HG02571 (cell line): Measurements from ENCODE around the gene ZNF41.
"Not testable (repeated sequence)": the region's sequence is repeated elsewhere in the genome, so short reads cannot be mapped to it uniquely, and the experiment has no call there.

Source experiments
- ATAC-seq: cut with Tn5 transposase; IDR thresholded peaks from one replicate; pipeline ENCODE4 v1.9.1; 2021; ENCODE audit warnings: mild to moderate bottlenecking, moderate library complexity; ENCODE audit not compliant: unreplicated experiment

The ZNF41 gene

DNA sequence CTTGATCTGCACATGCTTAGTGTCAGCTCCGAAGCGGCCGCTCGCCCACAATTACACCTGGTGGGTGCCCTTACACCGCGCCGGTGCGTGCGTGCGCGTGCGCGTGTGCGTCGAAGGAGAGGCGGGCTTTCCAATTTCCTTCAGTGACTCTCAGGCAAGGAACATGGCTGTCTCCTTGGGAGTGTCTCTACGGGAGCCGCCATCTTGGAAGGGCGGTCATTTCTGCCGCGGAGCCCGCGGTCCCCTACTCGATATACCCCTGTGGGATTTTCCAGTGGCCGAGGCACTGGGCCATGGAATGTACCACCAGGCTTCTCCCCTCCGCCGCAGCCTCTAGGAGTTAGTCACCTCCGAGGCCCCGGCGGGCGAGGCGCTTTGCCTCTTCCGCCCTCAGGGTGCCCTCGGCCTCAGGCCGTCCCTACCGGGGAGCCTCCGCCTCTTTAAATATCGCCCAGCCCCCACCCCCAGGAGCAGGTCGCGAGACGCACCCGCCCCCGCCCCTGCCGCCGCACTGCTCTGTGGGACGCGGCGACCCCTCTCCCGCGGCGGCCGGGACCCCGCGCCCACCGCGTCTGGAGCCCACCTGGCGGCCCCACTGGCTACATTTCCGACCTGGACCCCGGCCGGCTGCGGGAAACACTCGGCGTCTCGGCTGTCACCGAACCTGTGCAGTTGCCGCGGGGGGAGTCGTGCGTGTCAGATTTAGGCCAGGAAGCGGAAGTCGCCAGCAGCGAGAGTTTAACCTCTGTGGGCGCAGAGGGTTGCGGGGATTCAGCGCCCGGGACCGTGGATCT lies at the start of gene ZNF41:
TSS of gene ZNF41 (minus strand) at position 711 of the 794 bp plus-strand sequence. CDS start 15,741 bp downstream, outside the sequence.
- ATAC-seq, result peak; percentile 83

DNA sequence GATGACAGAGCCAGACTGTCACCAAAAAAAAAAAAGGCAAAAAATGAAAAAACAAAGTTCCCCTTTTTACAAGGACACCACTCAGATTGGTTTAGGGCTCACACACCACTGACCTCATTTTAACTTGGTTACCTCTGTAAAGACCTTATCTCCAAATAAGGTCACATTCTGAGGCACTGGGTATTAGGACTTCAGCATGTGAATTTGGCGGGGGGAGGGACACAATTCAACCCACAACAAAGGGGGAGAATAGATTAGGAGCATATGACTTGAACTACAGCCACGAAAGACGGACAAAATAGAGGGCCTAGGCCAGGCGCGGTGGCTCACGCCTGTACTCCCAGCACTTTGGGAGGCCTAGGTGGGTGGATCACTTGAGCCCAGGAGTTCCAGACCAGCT lies 47.0 kb upstream of the ZNF41 start:
- no peak for ATAC-seq

DNA sequence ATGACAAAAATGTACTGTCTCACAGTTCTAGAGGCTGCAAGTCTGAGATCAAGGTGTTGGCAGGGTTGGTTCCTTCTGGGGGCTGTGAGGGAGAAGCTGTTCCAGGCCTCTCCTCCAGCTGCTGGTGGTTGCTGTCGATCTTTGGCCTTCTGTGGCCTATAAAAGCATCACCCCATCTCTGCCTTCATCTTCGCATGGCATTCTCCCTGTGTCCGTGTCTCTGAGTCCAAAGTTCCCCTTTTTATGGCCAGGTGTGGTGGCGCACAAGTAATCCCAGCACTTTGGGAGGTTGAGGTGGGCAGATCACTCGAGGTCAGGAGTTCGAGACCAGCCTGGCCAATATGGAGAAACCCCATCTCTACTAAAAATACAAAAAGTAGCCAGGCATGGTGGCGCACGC lies 46.5 kb upstream of the ZNF41 start:
- no peak for ATAC-seq

DNA sequence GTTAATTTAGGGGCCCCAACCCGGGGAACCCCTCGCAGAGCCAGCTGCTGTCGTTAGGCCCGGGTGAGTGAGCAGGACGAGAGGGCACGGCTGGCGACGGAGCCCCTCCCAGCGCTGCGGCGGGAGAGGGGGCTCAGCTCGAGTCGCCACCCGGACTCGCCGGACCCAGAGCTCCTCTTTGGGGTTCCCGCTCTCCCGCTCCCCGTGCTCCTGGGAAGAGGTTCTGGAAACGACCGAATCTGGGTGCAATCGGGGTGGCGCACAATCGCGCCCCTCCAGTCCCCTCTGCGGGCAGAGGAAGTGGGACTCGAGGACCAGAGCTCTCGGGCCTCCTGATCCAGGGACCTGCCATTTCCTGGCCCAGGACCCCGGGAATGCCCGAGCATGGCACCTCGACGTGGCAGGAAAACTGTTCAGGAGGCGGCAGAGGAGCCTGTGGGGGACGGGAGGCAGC lies 40.7 kb upstream of the ZNF41 start:
- no peak for ATAC-seq

DNA sequence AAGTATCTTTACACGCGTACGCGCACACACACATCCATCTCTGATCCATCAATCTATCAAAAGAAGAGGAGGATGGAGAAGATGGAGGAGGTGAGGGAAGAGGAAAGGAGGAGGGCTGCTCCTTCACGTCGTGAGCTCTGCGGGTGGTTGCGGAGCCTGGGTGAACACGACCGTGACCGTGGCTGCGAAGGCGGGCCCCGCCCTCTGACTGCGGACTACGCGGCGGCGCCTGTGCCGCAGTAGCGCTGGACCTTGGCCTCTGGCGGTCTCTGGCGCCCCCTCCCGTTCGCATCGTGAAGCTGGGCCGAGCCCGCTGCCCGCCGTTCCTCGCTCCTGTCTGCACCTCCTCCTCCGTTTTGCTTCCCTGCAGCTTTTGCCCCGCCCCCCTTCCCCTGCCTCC lies 40.3 kb upstream of the ZNF41 start:
- ATAC-seq, result peak; percentile 82

DNA sequence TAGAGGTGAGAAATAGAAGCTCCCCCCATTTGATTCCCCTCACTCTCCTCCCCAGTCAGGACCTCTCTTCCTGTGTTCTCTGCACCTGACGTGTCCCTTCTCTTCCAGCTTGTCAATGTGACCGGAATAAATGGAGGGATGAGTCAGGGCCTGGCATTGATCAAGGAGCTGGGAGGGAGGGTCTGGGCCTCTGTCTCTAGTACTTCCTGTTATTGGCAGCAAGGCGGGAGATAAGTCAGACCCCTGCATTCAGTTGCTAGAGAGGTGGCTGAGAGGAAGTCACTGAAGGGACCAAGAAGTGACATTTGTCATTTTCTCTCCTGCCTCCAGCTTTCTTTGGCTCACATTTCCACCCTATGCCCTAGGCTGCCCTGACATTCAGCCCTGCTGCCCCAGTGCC lies 35.1 kb upstream of the ZNF41 start:
- no peak for ATAC-seq

DNA sequence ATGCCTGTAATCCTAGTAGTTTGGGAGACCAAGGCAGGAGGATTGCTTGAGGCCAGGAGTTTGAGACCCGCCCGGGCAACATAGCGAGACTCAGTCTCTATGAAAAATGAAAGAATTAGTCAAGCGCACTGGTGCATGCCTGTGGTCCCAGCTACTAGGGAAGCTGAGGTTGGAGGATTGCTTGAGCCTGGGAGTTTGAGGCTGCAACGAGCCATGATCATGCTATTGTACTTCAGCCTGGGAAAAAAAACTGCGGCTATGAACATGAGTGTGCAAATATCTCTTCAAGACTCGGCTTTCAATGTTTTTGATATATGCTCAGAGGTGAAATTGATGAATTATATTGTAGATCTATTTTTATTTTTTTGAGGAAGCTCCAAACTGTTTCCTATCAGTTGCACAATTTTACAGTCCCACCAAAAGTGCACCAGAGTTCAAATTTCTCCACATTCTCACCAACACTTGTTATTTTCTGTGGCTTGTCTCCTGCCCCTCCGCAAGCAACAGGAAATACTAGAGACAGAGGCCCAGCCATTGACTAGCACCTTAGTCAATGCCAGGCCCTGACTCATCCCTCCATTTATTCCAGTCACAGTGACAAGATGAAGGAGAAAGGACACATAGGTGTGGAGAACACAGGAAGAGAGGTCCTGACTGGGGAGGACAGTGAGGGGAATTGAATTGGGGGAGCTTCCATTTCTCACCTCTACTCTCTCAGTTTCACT lies 33.1 kb upstream of the ZNF41 start:
- no peak for ATAC-seq

DNA sequence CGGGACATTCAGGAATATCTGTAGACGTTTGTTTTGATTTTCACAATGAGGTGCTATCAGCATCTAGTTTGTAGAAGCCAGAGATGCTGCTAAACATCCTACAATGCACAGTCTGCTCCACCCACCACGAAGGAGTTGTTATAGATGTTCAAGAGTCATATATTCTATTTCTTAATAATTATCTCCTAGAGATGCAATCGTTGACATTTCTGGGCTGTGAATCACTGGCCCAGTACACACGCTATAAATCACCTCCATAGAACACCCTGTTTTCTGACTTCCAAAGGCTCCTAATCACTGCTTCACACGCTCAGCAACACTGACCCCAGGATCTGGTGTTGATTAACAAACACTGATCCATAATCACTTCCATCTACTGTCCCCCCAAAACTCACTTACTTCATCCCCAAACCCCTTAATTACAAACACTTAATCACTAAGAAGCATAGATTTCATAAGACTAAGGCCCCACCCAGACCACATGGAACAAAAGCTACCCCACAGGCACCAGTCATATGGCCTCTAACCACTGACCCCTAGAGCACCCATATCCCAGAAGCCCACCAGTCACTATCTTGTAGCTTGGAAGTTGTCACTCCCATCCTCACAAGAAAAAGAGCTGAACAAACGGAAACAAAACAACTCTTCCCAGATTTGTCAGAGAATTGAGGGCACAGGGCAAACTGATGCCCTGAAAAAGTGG lies 31.7 kb upstream of the ZNF41 start:
- no peak for ATAC-seq

DNA sequence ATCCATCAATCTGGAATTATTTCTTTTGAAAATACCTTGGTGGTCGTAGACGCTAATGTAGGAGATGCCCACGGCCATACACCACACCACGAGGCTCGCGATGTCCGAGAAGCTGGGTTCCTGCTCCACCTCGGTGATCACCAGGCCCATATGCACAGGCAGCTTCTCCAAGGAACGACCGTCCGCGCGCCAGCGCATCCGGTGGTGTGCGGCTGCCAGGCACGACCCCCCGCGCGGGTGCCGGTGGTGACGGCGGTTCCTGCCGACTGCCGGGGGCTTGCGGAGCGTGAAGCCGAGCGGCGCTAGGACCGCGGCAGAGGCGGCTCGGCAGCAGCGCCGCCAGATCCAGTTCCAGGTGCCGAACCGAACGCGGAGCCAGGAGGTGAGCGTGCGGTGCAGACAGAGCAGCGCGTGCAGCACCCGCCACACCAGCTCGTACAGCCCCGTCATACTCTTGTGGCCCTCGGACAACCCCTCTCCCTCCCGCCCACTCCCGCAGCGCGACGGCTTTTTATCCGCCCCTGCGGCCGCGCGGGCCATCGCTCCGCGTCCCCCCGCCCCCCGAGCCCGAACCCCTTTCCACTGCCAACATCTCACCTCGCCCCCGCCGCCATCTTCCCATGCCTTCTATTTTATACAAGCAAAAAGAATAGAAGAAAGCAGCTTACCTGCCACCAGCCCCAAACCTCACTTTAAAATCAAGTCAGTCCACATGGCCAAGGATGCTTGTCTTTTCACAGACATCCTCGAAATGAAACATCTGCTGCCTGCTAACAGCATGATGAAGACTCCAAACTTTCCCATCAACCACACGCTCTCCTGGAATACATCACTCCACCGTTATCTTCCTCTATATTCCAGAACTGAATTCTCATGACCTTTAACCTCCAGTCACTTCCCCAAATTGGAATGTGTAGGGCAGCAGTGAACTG lies 30.3 kb upstream of the ZNF41 start:
- ATAC-seq, result not testable (repeated sequence)

DNA sequence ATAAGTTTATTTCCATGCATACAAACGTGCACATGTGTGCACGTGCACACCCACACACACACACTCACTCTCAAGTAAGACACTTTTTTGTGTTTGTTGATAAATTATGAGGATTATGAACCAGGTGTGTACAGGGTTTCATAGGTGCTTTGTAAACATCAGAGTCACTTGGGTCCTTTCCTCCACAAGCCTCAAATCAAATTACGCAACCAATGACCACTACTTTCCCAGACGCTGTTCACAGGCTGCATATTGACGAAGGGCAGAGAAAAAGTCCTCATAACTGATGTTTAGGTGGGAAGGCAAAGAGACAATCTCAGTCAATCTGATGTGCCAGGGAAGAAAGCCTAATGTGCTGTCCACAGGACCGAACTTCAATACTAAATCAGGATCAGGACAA lies 29.4 kb upstream of the ZNF41 start:
- not testable (repeated sequence) for ATAC-seq

DNA sequence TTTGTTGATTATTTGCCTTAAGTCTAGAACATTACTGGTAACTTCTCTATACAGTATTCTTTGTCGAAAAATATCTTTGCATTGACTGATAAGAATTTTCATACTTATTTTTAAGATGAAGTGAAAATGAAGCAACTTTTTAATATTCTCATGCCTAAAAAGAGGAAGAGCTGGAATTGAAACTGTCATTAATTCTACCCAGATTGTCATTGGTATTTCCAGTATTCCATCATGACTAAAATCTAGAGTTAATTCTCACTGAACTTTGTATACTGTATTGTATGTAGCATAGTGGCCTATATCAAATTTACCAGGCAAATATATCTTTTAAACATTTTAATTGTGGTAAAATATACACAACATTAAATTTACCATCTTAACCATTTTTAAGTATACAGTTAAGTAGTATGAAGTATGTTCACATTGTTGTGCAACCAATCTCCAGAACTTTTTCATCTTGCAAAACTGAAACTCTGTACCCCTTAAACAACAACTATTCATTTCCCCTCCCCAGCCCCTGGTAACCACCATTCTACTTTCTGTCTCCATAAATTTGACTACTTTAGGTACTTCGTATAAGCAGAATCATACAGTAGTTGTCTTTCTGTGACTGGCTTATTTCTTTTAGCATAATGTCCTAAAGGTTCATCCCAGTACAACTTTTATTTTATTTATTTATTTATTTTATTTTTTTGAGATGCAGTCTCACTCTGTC lies 24.3 kb upstream of the ZNF41 start:
- ATAC-seq, result no peak

DNA sequence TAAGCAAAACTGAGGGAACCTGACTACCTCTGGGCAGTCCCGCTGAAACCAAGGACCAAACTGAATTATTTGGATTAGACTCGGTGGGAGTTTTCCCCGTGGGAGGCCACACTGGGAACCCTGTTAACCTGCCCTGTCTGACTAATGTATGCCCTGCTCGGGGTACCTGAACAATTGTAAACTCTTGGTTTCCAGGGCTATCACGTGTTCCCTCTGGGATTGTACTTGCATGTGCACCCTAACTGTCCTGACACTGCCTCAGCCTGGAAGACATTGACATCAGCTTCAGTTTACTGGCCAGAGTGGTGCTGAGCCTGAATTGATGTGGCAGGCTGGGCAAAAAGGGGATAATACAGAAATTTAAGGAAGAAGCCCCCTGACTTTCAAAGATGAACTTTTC lies 20.1 kb upstream of the ZNF41 start:
- no peak for ATAC-seq

DNA sequence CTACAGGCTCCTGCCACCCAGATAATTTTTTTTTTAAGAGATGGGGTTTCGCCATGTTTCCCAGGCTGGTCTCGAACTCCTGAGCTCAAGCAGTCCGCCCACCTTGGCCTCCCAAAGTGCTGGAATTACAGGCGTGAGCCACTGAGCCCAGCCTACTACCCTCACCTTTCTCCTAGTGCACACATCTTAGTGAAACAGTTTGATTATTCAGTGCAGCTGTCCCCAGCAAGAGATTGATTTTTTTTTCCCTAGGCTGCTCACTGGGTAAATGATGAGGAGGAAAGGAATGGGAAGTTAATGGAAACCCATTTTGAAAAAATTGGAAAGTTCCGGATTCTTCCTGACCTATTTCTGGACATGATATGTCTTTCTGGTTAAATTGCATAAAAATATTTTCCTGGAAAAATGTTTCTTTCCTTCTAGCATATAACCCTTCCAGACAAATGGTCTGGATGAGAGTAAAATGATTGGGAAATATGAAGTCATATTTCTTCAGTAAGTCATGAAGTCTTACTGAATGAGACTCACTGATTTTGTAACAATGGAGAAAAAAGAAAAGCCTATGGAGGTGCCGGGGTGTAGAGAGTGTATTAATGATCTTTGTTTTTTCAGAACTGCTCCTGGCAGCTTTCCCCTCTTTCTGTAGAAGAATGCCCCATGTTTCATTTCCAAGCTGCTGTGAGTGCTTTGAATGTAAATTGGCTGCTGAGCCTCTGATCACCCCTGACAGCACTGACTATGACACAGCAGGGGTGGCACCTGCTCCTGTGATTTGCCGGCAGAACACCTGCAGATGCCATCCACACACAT lies 19.5 kb upstream of the ZNF41 start:
- no peak for ATAC-seq

DNA sequence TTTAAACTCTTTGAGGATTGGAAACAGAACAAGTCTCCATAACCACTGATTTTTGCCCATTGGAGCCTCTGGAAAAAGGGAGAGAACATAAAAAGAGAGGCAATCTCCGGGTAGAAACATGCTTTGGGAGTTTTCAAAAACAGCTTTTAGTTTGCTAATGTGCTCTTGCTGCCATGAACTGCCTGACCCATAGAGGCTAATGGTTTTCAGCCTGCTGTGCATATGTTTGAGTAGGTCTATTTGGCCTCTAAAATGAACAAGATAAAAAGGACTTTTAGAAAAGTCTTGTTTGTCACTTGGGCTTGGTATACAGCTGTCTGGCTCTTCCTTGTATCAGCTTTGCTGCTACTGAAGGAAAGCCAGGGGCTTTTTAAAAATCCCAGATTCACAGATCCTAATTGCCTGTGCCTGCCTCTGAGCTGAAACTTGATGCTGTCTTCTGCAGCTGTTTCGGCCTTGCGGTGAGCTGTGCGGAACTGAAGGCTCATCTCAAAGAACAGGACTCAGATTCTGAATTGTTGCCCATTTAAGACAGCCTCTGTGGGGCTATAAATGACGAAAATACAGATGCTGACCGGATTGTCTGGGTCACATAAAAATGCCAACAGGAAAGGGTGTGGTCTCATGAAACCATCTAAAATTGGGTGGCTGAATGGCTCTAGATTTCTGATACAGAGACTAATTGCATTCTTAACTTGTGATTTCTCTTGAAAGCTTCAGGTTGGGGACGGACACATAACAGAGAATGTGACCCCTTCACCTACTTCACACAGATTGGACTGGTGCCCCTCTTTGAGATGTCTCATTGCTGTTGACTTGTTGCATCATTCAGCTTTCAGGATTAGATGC lies 18.4 kb upstream of the ZNF41 start:
- no peak for ATAC-seq

DNA sequence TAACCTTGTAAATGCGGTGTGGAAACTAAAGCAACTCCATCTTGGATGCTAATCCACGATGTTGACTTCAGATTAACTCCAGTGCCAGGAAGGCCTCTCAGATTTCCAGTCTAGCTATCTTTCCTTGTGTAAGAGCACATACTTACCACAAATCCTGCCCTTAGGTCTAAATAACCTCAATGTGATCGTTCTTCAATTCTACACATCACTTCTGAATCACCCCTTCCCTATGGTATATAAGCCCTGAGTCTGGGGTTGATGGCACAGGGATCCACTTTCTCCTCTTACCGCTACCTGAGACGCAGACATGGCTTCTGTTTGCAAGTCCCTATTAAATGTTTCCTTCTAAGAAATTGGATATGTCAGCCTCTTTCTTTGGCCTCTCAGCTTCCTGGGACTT lies 17.5 kb upstream of the ZNF41 start:
- ATAC-seq, result no peak

DNA sequence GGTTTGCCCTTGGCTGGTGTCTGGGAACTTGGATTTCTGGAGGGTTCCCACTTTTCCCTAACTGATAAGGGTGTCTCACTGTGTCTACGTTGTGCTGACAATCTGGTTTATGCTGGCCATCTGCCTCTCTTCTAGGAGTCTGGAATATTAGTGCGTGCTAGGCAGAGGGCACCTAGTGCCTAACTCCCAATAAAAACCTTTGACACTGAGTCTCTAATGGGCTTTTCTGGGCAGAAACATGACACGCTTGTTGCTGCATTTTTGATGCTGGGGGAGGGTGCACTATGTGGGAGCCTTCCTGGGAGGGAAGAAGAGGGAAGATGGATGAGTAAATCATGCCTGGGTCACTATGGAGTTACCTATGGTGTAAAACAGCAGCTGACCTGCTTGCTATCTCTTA lies 16.3 kb upstream of the ZNF41 start:
- ATAC-seq, result no peak

DNA sequence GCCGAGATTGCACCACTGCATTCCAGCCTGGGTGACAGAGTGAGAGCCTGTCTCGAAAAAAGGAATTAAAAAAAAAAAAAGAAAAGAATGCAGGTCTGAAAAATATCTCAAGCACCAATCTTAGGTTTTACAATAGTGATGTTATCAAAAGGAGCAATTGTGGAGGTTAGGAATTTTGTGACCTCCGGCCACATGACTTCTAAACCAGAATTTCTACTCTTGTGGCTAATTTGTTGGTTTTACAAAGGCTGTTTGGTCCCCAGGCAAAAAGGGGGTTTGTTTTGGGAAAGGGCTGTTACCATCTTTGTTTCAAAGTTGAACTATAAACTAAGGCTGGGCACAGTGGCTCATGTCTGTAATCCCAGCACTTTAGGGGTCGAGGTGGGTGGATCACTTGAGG lies 15.4 kb upstream of the ZNF41 start:
- ATAC-seq, result no peak

DNA sequence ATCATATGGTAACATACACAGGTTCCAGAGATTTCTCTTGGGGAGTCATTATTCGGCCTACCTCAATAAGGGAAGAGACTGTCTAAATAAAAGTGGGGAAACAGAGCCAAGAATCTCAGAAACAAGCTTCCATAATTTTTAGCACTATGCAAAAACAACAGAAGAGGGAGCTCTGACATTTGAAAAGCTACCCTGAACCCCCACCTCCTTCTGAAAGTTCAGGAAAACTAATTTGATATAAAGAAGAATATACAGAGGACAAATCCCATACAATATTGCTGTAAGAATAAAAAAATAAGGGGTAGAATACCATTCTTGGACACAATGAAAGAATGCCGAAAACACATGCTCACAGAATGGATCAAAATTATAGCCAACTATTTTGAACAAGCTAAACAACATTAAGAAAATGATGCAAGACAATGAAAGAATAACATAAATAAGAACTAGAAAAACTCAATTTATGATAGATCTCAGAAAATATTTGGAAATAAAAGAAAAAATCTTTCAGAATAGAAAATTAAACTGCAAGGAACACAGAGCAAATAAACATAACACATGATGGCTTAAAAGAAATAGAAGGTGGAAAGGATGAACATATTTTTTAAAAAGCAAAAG lies 14.4 kb upstream of the ZNF41 start:
- no peak for ATAC-seq
